ENCODE data around the gene ZDHHC8. TPM values are rescaled to one million over a fixed set of nuclear protein-coding genes. Genes with fewer than 3 reads are reported as not detected.

The ZDHHC8 gene
- total RNA-seq, 3 donors from 2014 or later (not counting 1 experiment from before 2014, with no cell fraction given) = 64.0 to 75.6 (median 65.3) TPM

GRCh38 chr22:20084547-20085413 is 46.8 kb upstream of the ZDHHC8 start:
- WGBS (ENCODE audit: insufficient coverage) = 90% methylated on average over 23 of the region's 23 CpGs
- ATAC-seq (no peak), DNase-seq (peak in 1 of 2 donors; percentile 47)
- intact Hi-C loops (cut with micrococcal nuclease) = loop anchor here (5.0 kb wide), 1 partner anchor 38 kb away; no protein-coding TSS in a partner anchor
- Mint-ChIP-seq H3K4me3 (no peak overlapping the region), H3K27ac (peak overlapping the region in 1 of 2 donors; percentile 31), H3K36me3 (no peaks in the 10 kb centered on the region), H3K9me3 (no peaks in the 10 kb centered on the region), H3K4me1 (peaks cover 54 to 58% of the 10 kb centered on the region in 2 donors), H3K27me3 (ENCODE audit: low read depth in 2 of 2) (no peaks in the 10 kb centered on the region)
- Histone ChIP-seq H3K4me3 (ENCODE audit: low read length) (no peak overlapping the region), H3K36me3 (ENCODE audit: control insufficient read depth, insufficient read depth, low read length) (peaks cover 33% of the 10 kb centered on the region), H3K27ac (ENCODE audit: low read length) (no peak overlapping the region), H3K9me3 (ENCODE audit: control insufficient read depth, insufficient read depth, low read length) (no peaks in the 10 kb centered on the region), H3K27me3 (ENCODE audit: control insufficient read depth, insufficient read depth, low read length) (no peaks in the 10 kb centered on the region), H3K4me1 (ENCODE audit: control insufficient read depth, insufficient read depth, low read length) (peaks cover 66% of the 10 kb centered on the region)
- TF ChIP-seq CTCF (IDR thresholded peaks at IDR 0.05) = no peak

GRCh38 chr22:20085651-20086050 is 46.0 kb upstream of the ZDHHC8 start:
- over 99% methylated on average over 20 of the region's 20 CpGs for WGBS (ENCODE audit: insufficient coverage)
- H3K27ac ChIP-seq (ENCODE audit: low read length) = no peak overlapping the region
- H3K4me1 ChIP-seq (ENCODE audit: control insufficient read depth, insufficient read depth, low read length) = peaks cover 72% of the 10 kb centered on the region
- H3K27ac Mint-ChIP-seq = no peak overlapping the region
- intact Hi-C loops (cut with micrococcal nuclease) = no loop called here
- no peaks in the 10 kb centered on the region for H3K9me3 ChIP-seq (ENCODE audit: control insufficient read depth, insufficient read depth, low read length)
- no peak overlapping the region for H3K4me3 Mint-ChIP-seq
- H3K4me1 Mint-ChIP-seq = peaks cover 58 to 59% of the 10 kb centered on the region in 2 donors
- no peak overlapping the region for H3K4me3 ChIP-seq (ENCODE audit: low read length)
- DNase-seq (no peak), ATAC-seq (no peak)
- peaks cover 41% of the 10 kb centered on the region for H3K36me3 ChIP-seq (ENCODE audit: control insufficient read depth, insufficient read depth, low read length)
- H3K27me3 Mint-ChIP-seq (ENCODE audit: low read depth in 2 of 2) = no peaks in the 10 kb centered on the region
- no peaks in the 10 kb centered on the region for H3K36me3 Mint-ChIP-seq
- H3K27me3 ChIP-seq (ENCODE audit: control insufficient read depth, insufficient read depth, low read length) = no peaks in the 10 kb centered on the region
- no peak for TF ChIP-seq CTCF (IDR thresholded peaks at IDR 0.05)
- H3K9me3 Mint-ChIP-seq = no peaks in the 10 kb centered on the region

GRCh38 chr22:20086101-20086599 is 45.5 kb upstream of the ZDHHC8 start:
- H3K36me3 Mint-ChIP-seq = peaks cover 3% of the 10 kb centered on the region
- peaks cover 72% of the 10 kb centered on the region for H3K4me1 ChIP-seq (ENCODE audit: control insufficient read depth, insufficient read depth, low read length)

More at GRCh38 chr22:20086101-20086599, 45.5 kb upstream of the ZDHHC8 start:
- DNase-seq = no peak
- no peak overlapping the region for H3K27ac Mint-ChIP-seq
- Histone ChIP-seq H3K27ac (ENCODE audit: low read length) (no peak overlapping the region), H3K27me3 (ENCODE audit: control insufficient read depth, insufficient read depth, low read length) (no peaks in the 10 kb centered on the region), H3K4me3 (ENCODE audit: low read length) (no peak overlapping the region), H3K36me3 (ENCODE audit: control insufficient read depth, insufficient read depth, low read length) (peaks cover 44% of the 10 kb centered on the region), H3K9me3 (ENCODE audit: control insufficient read depth, insufficient read depth, low read length) (no peaks in the 10 kb centered on the region)
- H3K4me1 Mint-ChIP-seq = peaks cover 59% of the 10 kb centered on the region in 2 donors
- H3K4me3 Mint-ChIP-seq = peak overlapping the region; percentile 54
- intact Hi-C loops (cut with micrococcal nuclease) = no loop called here
- H3K27me3 Mint-ChIP-seq (ENCODE audit: low read depth in 2 of 2) = no peaks in the 10 kb centered on the region
- WGBS (ENCODE audit: insufficient coverage) = 98% methylated on average over 24 of the region's 24 CpGs
- ATAC-seq = no peak
- no peaks in the 10 kb centered on the region for H3K9me3 Mint-ChIP-seq
- TF ChIP-seq CTCF (IDR thresholded peaks at IDR 0.05) = no peak
